ENCODE measurements around the gene SHROOM3.

GRCh38 chr4:76737180-76737579 is 302.2 kb downstream of the SHROOM3 start:
- TF ChIP-seq CTCF (IDR thresholded peaks at IDR 0.05) (no peak), POLR2A (IDR thresholded peaks at IDR 0.05) (no peak)
